Measurements from ENCODE around the gene BOD1L1. TPM values are rescaled to one million over a fixed set of nuclear protein-coding genes. Genes with fewer than 3 reads are reported as not detected.

The BOD1L1 gene
- polyA plus RNA-seq, 3 donors, result 53.7 to 74.1 (median 63.5) TPM

DNA sequence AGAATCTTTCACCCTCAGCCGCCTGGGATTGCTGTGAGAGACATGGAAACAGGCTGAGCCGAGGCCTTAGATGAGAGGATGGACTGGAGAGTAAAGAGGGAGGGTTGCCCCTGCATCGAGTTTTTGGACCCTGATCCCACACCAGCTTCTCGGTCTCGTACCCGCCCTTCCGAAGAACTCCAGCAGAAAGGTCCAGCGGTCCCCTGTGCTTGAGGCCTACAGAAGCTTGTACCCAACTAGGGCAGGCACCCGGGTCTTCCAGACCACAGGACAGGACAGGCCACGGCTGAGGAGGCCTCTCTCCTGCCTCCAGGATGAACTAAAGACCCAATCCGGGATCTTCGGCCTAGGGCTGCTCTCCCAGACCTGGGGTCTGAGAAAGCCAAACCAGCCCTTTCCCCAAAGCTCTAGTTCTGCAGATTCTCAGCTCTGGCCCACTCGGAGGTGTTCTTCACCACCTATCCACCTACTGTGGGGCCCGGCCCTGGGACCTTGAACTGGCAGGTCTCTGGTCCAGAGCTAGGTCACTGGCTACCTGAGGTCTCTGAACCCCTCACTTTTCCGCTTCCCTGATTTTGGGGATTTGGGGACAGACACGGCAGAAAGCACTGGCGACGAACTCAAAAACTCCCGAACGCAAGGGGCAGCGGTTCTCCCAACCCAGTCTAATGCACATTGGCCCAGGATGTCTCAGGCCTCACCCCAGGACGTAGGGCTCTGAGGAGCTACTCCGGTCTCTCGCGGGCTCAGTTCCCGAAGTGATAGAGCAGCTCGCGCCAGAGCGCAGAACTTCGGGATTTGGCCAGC, 84.3 kb downstream of the BOD1L1 start:
- no peak for DNase-seq (ENCODE audit: extremely low read depth in 1 of 11, low read depth in 9 of 11, low spot score in 4 of 11)

DNA sequence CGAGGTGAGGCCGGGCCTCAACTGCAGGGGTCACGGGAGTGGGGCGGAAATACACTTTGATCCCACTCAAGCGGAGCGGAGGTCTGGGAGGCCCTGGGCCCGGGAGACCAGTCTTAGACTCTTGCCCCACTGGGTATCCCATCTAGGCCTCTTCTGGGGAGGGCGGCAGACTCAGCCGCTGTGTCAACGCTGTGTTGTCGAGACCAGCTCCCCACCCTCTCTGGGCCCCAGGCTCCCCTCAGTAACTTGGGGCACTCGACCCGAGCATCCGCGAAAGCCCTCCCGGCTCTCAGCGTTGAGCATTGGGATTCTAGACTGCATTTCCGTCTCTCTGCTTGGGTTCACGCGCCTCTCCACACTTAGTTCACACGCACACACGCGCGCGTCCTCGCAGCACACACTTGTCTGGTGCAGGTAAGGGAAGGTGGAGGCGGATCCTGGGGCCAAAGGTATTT, 84.9 kb downstream of the BOD1L1 start:
- no peak for DNase-seq (ENCODE audit: extremely low read depth in 1 of 11, low read depth in 9 of 11, low spot score in 4 of 11)

DNA sequence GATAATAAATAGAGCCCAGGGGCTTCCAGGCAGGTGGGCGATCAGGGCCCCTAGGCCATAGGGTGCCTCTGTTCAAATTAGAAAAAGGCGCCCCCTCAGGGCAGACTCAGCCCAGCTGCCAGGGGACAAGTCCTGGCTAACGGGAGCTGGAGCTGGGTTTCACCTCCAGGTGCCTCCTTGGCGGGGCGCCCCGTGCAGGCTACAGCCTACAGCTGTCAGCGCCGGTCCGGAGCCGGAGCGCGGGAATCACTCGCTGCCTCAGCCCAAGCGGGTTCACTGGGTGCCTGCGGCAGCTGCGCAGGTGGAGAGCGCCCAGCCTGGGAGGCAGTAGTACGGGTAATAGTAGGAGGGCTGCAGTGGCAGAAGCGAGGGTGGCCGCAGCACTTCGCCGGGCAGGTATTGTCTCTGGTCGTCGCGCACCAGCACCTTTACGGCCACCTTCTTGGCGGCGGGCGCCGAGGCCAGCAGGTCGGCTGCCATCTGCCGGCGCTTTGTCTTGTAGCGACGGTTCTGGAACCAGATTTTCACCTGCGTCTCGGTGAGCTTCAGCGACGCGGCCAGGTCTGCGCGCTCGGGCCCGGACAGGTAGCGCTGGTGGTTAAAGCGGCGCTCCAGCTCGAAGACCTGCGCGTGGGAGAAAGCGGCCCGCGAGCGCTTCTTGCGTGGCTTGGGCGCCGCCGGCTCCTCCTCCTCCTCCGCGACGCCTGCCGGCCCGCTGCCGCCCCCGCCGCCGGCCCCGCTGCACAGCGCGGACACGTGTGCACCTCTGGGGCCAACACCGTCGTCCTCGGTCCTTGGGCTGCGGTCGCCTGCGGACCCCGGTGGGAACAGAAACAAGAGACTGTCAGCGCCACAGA, 85.6 kb downstream of the BOD1L1 start:
- no peak for DNase-seq (ENCODE audit: extremely low read depth in 1 of 11, low read depth in 9 of 11, low spot score in 4 of 11)

DNA sequence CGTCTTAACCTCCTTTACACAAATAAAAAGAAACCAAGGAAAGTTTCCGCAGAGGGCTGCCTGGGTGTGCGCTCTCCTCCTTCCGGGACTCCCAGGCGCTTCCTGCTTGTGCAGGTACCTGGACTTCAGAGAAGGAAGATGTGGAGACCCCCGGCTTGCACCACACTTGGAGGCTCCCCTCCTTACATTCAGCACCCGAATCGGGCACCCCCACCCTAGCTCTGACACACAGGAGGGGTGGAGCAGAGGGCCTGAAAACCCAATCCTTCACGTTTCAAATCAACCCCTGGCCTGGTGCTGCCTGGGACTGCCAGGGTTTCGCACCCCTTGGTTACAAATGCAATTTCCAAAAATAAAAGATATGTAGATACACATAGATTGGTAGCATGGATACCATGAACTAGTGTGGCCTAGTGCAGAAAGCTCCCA, 86.3 kb downstream of the BOD1L1 start:
- DNase-seq (ENCODE audit: extremely low read depth in 1 of 11, low read depth in 9 of 11, low spot score in 4 of 11), result no peak

DNA sequence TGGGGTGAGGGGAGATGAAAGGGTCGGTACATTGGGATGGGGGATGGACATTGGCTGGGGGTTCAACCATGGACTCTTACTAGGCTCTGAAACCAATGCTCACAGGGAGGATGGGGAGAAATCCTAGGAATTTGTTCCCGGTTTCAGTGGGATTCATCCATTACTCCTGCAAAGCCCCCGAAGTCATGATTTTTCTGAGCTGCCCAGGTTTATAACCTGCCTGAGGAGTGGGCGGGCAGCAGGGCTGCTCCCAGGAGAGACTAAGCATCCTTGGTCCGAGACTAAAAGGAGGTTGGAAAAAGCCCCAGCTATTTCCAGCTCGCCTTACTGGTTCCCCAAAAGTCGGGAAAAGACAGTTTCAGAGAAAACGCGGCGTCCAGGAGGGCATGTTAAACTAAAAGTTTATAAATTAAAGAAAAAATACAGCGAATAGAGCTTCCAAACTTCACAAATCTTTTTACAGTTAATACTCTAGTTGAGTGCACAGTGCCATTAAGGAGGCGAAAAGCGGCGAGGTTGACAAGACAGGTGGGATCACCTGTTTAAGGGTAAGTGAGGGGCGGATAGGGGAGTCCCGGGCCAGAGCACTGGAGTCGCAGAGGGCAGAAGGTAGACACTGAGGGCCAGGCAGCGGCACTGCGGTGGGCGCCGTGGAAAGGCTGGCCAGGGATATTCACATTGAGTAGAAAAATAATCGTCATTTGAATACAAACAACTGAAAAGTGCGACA, 86.9 kb downstream of the BOD1L1 start:
- no peak for DNase-seq (ENCODE audit: extremely low read depth in 1 of 11, low read depth in 9 of 11, low spot score in 4 of 11)

DNA sequence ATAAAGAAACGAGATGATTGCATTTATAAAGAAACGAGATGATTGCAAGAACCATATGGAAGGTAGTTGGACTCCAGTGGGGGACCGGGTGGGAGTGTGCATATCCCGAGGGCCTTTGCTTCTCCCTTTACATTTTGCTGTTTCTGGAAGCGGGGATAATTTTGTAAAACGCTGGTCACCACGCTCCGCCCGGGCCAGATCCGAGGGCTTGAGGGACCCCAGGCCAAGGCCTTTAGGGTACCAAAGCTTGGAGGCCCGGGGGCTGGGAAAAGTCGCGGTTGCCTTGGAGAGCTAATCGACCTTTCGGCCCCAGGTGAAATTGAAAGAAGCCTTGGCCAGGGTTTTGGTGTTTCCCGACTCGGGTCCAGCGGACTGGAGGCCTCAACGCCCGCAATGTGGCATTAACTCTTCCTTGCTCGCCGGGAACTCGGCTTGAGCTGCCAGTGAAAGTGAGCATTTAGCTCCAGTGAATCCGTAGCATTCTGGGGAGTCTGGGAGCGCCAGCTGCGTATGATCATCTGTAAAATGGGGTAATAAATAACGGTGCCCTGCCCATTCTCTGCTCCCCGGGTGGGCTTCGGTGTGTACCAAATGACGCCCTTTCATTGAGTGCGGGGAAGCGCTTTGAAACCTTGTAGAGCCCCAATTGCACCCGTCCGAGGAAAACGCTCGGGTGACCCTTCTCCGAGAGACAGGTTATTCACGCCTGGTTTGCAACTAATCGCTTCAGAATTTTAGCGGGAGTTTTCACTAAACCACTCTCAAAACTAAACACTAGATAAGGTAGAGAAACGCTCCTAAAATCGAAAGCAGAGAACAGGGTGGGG, 87.7 kb downstream of the BOD1L1 start:
- no peak for DNase-seq (ENCODE audit: extremely low read depth in 1 of 11, low read depth in 9 of 11, low spot score in 4 of 11)

DNA sequence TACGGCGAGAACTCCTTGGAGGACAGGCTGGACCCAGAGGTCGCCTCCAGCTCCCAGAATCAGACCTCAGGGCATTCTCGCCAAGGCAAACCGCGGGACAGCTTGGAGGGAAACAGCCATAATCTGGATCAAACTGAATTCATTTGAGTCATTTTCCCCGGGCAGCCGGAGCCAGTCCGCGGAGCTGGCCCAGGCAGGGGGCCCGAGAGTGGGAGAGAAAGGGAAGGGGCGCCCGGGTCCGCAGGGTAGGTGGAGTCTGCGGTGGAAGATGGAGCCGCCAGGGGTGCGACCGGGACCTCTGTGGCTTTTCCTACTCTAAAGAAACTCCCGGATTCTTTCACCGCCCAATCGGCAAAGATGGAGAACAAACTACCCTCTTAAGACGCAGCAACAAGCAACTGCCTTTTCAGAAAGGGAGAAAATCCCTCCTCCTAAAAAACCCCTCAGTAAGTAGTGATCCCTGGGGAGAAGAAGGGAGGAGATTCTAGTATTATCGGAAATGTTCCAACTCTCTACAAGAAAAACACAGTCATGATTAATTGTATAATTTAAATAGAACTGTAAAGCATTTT, 88.4 kb downstream of the BOD1L1 start:
- DNase-seq (ENCODE audit: extremely low read depth in 1 of 11, low read depth in 9 of 11, low spot score in 4 of 11), result no peak

DNA sequence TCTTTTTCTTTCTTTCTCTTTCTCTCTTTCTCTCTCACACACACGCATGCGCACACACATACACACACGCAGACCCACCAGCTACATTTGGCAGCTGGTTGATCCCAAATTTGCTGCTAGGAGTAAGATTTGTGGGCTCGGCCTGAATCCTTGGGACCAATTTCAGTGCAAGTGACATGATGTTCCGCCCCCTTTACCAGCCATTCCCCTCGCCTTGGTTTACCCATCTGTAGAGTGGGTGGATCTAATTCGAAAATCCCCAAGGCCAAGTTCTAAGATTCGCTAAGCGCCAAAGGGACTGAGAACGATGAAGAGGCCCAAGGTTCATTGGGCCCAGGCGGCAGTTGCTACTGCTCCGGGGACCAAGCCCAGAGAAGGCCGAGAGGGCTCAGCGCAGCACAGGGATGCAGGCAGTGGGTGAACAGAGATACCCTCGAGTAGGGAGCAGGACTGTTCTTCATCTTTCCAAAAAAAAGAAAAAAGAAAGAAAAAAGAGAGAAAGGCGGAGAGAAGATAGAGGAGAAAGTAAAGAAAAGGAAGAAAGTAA, 89.0 kb downstream of the BOD1L1 start:
- DNase-seq (ENCODE audit: extremely low read depth in 1 of 11, low read depth in 9 of 11, low spot score in 4 of 11), result no peak

DNA sequence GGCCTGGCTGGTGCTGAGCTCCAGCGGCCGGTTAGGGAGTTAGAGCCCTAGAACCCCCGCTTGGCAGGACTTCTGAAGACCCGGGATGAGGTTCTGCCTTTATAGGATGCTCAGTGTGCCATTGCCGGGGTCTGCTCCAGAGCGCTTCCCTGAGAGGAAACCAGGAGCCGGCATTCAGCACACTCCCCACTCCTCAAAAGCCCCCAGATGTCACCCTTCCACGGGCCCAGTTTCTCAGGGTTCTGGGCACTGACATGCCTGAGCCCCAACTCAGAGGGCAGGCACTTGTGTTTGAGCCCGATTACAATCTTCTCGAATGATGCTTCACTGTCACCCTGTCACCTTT, 89.7 kb downstream of the BOD1L1 start:
- no peak for DNase-seq (ENCODE audit: extremely low read depth in 1 of 11, low read depth in 9 of 11, low spot score in 4 of 11)

DNA sequence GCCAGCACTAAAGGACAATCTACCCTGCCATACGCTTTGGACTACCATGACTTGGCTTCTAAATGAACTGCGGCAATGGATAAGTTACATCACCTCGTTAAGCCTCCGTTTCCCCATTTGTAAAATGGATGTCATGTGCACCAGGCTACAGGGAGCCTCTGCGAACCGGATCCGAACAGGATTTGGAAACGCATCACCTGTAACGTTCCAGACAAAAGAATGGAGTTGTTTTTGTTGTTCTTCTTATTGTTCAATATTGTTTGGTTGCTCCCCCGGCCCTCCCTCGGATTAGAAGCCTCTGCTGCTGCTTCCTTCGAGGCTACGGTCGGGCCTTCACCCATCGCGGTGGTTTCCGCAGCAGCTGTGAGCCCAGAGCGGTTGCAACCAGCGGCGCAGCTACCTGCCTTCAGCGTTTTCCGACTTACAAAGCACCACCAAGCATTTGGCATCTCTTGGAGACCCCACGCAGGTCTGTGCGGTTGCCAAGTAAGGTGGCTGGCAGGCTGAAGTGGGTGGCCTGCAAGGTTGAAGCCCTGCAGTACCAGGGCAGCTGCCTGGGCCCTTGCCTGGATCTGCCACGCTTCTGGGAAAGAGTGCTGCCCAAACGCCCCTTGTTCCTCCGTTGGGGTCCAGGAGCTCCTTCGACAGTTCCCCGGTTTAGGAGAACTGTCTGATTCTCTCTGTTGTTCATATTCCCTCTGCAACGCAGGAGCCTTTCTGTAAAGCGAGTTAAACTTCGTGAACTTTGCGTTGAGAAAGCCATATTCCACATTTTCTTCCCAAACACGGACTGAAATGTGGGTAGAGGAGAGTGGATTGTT, 90.3 kb downstream of the BOD1L1 start:
- no peak for DNase-seq (ENCODE audit: extremely low read depth in 1 of 11, low read depth in 9 of 11, low spot score in 4 of 11)

DNA sequence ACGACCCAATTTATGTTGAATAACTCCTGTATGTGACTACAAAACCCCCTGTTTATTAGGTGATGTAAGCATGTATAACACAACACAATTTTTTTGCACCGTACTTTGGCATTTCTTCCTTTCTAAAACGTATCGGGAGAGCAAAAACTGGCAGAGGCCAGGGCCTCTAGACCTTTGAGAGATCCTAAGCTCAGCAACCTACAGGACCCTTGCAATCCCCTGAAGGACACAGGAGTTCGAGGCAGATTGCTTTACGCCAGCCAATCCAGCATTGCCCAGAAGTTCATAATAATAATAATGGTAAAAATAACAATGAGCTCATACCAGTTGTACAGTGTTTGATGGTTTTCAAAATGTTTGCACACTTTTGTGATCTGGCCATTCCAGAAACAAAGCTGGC, 90.9 kb downstream of the BOD1L1 start:
- DNase-seq (ENCODE audit: extremely low read depth in 1 of 11, low read depth in 9 of 11, low spot score in 4 of 11), result no peak

DNA sequence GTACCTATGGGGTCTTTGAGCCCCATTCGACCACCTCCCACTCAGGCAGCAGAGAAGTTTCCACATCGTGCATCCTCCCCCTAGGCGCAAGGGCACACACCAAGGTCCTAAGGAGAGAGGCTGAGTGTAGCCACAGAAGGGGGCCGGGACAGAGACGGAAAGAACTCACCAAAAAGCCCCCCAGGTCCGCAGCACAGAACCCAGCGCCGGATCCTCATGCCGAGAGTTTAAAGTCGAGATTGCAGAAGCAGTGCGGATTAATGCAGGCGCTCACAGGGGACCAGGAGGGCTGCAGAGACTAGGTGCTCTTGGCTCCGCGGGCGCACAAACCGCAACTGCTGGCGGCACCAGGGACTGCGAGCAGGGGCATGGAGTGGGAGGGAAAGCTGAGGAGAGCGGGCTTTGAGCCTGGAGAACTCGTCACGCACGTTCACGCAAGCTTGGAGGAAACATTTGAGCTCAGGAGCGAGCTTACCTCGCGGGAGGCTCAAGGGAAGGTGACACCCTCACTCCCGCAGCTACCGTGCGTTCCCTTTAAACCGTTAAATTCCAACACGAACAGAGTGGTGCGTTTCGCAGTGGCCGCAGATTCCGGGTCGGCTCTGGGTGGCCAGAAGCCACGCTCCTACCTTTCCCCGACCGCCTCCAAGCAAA, 91.7 kb downstream of the BOD1L1 start:
- no peak for DNase-seq (ENCODE audit: extremely low read depth in 1 of 11, low read depth in 9 of 11, low spot score in 4 of 11)

DNA sequence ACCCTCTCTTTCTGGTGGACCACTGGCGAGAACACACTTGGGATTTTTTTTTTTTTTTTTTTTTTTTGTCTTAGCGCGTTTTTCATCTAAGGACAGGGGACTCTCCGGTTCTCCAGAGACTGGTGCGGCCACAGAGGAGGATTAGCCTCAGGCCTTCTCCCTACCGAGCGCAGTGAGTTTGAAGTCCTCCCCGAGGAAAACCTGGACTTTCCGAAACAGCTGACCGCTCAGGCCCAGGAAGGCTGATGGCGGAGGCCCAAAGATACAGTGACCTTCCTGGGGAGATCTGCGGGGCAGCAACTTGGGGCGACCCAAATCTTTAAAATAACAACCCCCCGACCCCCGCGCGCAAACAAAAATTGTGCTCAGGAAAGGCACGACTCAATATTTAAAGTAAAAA, 92.4 kb downstream of the BOD1L1 start:
- DNase-seq (ENCODE audit: extremely low read depth in 1 of 11, low read depth in 9 of 11, low spot score in 4 of 11), result no peak

DNA sequence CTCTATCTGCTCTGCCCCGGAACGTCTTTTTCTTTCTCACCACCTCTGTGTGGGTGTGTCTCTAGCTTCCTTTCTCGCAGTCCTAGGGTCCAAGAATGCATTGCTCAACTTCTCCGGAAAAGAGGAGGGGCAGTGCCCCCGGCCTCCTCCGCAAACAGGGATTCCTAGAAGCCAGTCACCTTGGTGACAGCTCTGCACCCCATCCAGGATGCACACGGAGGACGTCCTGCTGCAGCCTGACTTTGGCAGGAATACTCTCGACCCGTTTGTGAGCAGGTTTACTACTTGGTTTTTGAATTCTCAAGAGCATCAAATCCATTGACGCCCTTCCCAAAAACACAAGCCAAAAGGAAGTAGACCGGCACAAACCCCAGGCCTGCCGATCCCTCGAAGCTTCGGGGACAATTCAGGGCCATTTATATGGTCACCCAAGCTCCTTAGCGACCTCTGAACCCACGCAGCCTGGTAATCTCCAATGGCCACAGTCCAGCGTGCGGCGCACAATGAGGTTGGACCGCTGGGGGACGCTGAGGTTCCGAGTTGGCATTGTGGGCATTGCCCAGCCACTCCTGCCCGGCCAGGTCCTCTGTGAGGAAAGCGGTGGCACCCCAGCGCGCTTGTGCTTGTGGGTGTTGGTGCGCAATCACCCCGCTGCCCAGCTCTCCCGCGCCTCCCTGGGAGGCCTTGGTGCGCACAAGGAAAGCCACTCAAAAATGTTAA, 93.0 kb downstream of the BOD1L1 start:
- no peak for DNase-seq (ENCODE audit: extremely low read depth in 1 of 11, low read depth in 9 of 11, low spot score in 4 of 11)

DNA sequence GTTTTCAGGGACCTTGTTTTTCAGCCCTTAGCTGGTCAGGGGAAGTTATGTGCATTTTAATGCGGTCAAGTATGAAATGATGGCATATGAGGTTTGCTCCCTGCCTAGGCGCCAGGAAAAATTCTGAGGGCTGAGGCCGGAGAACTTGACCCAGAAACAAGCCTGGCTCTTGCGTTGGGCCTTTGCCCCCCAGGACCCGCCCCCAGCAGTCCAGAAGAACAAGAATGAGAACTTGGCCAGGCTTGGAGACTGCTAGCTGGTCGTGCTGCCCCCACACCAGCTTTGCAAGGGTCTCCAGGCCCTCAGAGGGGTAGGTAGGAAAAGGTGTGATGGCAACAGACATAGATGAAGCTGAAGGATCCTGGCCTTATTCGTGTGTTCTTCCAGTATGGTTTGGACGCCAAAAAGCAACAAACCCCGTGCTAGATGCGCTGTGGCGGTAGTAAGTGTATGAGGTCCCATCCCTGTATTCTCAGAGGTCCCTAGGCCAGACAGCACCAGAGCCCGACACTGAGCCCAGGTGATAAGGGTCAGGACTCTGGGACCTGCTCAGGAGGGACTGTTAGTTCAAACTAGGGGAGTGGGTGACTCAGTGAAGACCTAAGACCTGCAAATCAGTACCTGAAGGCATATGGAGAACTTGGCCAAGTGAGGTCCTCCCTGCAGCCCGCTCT, 93.7 kb downstream of the BOD1L1 start:
- no peak for DNase-seq (ENCODE audit: extremely low read depth in 1 of 11, low read depth in 9 of 11, low spot score in 4 of 11)

DNA sequence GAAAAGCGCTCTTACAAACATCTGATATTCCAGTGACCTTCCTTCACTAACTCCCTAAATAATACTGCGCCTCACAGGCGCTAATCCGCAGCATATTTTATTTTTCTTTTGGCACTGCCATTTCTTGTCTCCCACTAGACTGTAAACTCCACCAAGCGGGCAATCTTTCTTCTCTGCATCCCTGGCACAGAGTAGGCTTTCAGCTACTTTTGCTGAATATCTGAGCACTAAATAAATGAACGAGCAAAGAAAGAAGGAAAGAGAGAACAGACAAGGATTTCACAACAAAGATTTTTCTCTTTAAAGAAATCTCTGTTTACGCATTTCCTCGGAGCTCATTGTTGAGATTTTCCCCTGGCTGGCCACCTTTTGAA, 95.9 kb downstream of the BOD1L1 start:
- DNase-seq (ENCODE audit: extremely low read depth in 1 of 11, low read depth in 9 of 11, low spot score in 4 of 11), result no peak

Measured in renal cortex interstitium (tissue), 11 donors.